NCI-H460 (cell line): ENCODE results near the gene NTM. TPM values are rescaled to one million over a fixed set of nuclear protein-coding genes. Genes with fewer than 3 reads are reported as not detected.
"Not testable (repeated sequence)": the region's sequence is repeated elsewhere in the genome, so short reads cannot be mapped to it uniquely, and the experiment has no call there.

Experiments
- DNase-seq: peaks from one replicate; pipeline ENCODE4 v3.0.0-alpha.2; 2016; ENCODE audit warnings: low read depth; ENCODE audit errors: extremely low read depth
- polyA plus RNA-seq: library from polyadenylated mRNA; depleted of rRNA; stranded (reverse); fragments of >200 nt; gene quantifications from 2 replicates; pipeline ENCODE4 v1.2.3, GENCODE V29; 2014; cell fraction: nucleus; rRNA removed
- total RNA-seq: library from RNA; depleted of rRNA; stranded (reverse); fragments of >200 nt; shearing (Covaris generic); gene quantifications from 2 replicates; pipeline ENCODE4 v1.2.3, GENCODE V29; 2014; rRNA removed

NTM gene
- 2.3 and 3.7 TPM in 2 replicates for total RNA-seq
- 0.26 and 0.74 TPM in 2 replicates for polyA plus RNA-seq

- peak; percentile 20 for DNase-seq
Observed at GRCh38 chr11:131370090-131370751, at the start of gene NTM. Gene NTM, plus strand, starts transcription at chr11:131370615.

GRCh38 chr11:131324921-131325570, 45.4 kb upstream of the NTM start:
- no peak for DNase-seq

DNA sequence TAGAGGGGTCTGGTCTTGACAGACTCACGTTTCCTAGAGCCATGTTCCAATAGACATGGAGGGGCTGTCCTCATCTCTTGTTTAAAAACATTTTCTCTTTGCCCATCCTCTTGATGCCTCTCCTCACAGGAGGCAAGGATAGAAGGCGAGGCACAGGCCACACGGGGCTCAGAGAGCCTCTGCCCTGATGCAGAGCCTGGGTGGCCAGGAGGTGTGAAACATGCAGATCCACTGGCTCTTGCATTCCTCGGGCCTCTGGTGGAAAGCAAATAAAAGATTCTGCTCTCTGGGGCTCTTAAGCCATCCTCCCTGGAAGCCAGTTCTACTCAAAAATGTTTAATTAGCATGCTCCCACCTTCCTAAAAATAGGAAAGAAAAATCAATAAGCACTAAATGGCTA, 43.6 kb upstream of the NTM start:
- no peak for DNase-seq

DNA sequence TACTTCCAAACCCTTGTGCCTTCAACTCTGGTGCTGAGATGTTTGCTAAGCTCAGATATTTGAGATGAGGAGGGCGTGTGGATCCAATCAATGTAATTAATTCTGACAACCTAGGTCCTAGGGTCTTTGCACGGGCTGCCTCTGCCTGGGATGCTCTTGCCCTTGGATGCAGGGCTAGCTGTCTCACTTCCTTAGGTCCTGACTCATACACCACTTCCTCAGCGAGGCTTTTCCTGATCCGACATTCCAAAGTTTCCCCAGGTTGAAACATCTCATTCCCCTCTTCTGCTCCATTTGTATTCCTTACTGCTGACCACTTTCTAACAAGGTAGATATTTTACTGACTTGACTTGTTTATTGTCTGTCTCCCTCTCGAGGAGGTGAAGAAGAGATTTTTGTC, 43.0 kb upstream of the NTM start:
- no peak for DNase-seq

- DNase-seq: no peak
Observed at GRCh38 chr11:131328843-131329242, 41.6 kb upstream of the NTM start.

GRCh38 chr11:131331010-131331409, 39.4 kb upstream of the NTM start:
- DNase-seq: no peak

DNA sequence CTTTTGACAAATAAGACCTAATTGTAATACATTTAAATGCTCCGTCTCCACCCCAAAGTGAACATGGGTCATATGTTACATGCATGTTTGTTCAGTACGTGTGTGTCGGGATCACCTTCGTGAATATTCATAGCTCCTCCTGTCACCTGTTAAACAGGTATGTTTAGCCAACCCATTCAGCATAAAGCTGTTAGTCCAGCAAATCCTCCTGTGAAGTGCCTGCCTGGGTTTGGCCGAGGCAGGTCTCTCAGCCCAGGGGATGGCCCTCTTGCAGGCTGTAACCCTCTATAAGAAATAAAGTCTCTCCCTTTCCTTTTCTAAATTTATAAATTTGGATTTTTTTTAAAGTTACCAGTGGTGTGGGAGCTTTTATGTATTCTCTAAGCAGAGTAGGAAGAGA, 38.9 kb upstream of the NTM start:
- no peak for DNase-seq

DNA sequence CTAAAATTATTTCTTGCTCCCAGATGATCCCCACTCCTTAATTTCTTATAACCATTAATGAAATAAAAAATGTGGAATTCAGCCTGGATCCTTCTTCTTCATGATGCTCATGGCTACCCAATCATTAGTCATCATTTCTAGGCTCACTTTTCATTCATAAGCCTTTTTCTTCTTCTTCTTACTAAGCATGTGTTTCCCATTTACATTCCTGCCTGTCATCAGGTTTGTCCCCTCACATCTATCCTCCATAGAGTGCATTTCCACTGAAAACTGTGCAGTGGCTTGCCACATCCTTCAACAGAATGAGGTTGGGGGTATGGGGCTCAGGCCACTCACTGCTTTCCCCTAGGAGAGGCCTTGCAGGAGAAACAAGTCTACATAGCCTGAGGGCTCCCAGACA, 35.8 kb upstream of the NTM start:
- DNase-seq: no peak

DNA sequence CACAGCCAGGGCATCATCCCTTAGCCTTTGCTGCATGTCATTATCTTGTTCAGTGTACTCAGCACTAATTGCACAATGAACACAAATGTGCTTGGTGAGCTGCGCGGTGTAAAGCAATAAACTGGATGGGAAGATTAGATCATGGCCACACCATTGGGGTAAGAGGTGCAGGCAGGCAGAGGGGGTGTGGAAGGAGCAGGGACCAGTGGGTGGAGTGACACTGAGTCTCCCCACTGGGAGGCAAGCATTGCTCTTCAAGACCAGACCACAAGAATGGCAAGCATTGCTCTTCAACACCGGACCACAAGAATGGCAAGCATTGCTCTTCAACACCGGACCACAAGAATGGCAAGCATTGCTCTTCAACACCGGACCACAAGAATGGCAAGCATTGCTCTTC, 28.5 kb upstream of the NTM start:
- not testable (repeated sequence) for DNase-seq

DNA sequence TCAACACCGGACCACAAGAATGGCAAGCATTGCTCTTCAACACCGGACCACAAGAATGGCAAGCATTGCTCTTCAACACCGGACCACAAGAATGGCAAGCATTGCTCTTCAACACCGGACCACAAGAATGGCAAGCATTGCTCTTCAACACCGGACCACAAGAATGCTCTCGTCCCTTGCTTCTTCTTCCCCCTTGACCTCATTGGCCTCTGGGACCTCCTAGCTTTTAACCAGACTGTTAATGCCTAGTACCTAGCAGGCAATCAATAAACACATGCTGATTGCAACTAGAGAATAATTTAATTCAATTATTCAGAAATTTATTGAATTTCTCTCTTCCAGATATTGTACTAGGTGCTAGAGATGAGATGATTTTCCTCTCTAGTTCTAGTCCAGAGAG, 28.0 kb upstream of the NTM start:
- not testable (repeated sequence) for DNase-seq

DNA sequence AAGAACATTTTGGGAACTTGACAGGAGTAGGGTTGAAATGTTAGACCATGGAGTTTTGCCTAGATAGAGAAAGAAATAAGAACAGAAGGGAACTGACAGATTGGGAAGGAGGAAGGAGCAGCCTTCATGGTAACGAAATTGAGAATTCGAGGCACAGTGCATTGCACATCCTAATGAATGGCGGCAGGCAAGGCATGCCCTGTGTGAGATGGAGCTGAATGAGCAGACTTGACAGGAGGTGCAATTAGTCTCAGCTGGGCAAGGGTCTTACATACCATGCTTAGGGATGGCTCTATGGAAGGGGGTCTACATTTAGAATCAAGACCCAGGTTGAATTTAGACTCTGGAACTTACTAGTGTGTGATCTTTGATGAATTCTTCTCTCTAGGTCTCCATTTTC, 25.0 kb upstream of the NTM start:
- DNase-seq: no peak

- DNase-seq: no peak
Observed at GRCh38 chr11:131349368-131350086, 20.9 kb upstream of the NTM start.

- no peak for DNase-seq
Observed at GRCh38 chr11:131350872-131351271, 19.5 kb upstream of the NTM start.

GRCh38 chr11:131351848-131352247, 18.6 kb upstream of the NTM start:
- no peak for DNase-seq

- no peak for DNase-seq
Observed at GRCh38 chr11:131353766-131354165, 16.6 kb upstream of the NTM start.

GRCh38 chr11:131354251-131354701, 16.1 kb upstream of the NTM start:
- peak; percentile 17 for DNase-seq

- DNase-seq: no peak
Observed at GRCh38 chr11:131356206-131356605, 14.2 kb upstream of the NTM start.

DNA sequence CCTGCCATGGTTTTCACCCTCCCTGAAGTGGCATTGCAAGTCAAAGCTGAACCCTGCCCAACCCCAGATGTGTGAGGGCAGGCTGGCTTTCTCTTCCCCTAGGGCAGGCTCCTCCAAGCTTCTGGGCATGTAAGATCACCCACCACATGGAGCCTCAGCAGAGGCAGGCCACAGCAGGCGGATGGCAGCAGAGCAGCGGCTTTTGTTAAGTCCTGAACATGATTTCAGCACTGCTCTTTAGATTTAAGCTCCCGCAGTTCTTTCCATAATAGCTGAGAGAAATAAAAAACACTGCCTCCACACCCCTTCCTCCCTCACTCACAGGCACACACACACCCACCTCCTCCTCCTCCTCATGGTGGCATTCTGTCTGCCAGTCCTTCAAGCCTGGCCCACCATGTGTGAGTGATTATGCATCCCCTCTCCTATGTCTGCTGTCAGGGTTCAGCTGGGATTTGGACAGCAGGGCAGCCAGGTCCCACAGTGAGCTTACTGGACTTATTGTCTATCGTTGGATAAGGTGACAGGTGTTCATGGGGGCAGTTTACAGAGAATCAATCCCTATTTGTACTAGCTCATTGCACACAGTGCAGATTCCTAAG, 5.0 kb upstream of the NTM start:
- DNase-seq: no peak

DNA sequence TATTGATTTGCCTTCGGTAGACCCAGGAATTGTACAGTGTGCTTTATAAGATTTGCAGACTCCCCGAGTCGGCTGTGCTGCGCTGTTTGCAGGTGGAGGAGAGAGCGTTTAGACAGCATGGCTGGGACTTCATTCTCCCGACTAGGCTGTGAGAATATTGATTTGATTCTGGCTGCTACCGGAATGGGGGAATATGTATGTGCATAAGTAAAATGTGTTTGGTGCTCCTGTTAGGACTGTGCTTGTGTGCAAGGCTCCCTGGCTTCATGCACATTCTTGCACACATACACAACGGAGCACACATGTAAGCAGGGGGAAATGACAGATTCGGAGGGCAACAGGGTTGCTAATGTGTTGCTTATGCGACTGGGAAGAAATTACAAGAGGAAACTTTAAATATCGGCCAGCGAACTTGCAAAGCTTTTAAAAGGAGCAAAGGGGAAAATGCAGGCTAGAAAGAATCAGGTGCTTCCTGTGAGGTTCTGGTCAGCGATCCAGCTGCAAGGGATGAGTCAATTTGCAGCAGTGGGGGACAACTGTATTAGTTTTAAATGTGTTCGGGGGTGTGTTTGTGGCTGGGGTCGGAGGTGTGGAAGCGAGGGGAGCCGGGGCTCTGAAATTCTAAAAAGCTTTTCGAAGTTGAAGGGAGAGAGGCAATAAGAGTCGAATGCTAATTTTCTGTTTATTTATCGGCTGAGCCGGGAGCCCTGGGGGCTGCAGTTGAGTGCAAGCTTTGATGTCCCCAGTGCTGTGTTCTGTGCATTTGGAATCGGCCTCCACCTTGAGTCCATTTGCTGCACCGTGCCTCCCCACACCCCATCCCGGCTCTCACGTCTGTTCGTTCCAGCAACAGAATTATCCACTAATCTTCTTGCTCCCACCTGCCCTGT, 731 bp downstream of the NTM start:
- no peak for DNase-seq

DNA sequence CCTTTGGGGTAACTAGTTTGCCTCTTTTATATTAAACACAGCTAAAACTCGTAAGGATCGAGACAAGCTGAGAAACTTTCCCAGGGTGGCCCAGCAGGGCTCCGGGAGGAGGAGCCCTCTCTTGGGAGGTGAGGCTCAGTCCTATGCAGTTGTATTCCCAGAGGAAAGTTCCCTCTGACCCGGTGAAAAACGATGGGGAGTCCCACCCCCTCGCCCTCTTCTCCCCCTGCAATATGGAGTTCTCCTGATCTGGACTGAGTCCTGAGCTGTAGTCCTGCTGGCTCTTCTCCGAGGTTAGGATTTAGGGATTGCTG, 1.3 kb downstream of the NTM start:
- DNase-seq: no peak
